Measurements from ENCODE around the gene PSD2.

Gene PSD2

DNA sequence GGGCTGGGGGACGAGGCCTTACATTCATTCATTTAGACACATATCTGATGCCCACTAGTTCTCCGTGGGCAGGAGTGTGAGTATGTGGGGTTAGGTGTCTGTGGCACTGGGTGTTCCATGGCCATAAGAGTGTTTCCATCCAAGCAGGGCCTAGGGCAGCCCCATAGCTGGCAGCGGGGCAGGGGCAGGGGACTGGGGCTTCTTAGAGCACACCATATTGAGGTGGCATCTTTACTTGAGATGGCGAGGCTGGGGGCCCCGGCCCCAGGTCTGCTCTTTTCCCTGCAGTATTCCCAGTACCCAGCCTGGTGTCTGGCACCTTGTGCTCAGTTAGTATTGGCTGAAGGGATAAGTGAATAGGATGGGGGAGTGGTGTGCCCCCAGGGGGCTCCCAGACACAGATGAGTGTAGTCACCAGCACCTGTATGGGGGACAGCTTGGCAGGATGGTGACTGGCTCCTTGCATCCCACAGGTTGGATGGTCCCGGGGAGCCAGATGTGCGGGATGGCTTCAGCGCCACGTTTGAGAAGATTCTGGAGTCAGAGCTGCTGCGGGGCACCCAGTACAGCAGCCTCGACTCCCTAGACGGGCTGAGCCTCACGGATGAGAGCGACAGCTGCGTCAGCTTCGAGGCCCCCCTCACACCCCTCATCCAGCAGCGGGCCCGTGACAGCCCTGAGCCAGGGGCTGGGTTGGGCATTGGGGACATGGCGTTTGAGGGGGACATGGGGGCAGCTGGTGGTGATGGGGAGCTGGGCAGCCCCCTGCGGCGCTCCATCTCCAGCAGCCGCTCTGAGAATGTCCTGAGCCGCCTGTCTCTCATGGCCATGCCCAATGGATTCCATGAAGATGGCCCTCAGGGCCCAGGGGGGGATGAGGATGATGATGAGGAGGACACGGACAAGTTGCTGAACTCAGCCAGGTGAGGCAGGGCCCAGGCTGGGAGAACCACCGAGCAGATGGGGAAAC, 17.5 kb downstream of the PSD2 start:
- DNase-seq = no peak

DNA sequence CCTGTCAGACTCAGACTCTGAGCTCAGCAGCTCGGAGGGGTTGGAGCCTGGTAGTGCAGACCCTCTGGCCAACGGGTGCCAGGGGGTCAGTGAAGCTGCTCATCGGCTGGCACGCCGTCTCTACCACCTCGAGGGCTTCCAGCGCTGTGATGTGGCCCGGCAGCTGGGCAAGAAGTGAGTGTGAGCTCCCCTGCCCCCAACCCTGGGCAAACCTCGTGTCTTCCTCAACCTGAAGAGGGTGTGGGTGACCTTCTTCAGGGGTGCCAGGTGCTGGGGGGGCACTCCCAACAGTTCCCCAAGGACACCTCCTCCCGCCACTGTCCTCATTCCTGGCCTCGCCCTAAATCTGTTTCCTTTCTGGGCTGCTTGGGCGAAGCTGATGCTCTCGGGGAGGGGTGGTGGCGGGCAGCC, 18.6 kb downstream of the PSD2 start:
- no peak for DNase-seq

DNA sequence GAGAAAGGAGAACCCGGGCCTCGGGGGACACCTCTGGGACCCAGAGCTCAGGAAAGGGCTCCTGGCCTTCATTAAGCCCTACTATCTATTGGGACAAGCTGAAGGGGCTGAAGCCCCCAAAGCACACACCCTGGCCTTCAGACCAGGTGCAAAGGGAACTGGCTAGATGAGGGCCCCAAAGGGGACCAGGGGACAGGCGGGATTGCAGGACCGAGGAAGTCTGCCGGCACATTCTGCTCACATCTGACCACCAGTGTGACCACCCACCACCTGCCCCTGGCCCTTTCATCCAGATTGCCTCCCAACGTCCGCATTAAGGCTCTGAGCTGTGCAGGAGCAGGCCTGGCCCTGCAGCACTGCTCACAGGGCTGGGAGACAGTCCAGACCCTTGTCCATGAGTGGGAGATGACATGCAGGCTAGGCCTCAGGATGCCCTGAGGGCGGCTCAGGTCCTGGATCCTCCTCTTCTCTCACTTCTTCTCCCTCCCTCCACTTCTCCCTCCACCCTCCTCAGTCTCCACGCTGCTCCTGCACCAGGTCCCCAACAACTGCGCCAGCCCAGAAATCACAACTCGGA, 19.2 kb downstream of the PSD2 start:
- no peak for DNase-seq

DNA sequence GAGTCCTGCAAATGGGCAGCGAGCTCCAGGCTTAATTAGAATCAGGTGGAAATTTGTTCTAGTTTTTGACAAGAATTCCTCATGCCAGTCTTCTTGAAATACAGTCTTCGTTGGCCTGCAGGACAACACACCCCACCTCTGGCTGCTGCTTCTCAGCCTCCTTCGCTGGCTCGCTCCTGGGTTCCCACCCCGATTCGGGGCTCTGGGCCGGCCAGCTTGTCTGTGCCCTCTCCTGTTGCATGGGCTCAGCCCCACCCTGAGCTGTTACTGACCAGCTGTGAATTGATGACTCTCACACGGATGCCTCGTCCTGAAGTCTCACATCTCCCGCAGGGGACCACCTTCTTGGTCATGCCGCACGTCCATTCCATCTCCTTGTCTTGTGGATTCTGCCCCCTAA, 21.0 kb downstream of the PSD2 start:
- DNase-seq = no peak

DNA sequence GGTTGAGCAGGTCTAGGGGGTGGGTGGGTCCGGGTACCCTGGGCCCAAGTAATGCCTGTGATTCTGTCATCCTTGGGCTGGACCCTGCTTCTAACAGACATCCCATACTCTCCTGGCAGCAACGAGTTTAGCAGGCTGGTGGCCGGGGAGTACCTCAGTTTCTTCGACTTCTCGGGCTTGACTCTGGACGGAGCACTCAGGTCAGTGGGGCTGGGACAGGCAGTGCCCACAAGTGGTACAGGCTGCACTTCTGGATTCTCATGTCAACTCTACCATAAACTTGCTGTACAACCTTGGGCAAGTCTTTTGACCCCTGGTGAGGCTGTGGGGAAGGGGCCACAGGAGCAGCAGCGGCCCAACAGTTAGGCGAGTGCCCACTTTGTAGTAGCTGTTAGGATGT, 21.8 kb downstream of the PSD2 start:
- no peak for DNase-seq

DNA sequence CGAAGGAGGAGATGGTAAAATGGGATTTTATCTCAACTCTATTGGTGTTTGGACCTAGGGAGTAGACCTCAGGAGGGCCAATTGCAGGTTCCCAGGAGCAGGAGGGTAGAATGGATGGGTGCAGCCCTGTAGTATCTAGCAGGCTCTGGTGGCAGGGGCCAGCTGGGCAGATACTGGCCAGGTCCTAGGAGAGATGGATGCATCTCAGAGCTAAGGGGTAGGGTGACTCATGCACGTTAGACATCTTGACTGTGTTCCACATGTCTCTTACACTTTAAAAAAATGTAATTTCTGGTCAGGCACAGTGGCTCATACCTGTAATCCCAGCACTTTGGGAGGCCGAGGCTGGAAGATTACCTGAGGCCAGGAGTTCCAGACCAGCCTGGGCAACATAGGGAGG, 22.4 kb downstream of the PSD2 start:
- no peak for DNase-seq

DNA sequence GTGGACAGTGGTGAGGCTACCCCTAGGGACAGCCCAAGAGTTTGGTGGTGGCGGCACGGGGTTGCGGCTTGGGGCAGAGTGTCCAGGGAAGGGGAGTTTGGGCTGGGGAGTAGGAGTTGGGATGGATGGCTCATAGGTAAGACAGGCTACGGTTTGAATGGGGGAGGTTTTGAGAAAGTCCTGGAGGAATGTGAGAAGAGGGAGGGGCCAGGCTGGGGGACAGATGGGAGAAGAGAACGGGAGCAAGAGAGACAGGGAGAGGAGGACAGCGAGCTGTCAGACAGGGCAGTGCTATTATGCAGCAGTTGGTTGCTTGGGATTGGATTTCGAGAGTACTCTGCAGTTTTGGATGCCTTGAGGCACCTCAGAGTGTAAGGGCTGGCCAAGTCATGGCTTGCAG, 24.5 kb downstream of the PSD2 start:
- DNase-seq = no peak

DNA sequence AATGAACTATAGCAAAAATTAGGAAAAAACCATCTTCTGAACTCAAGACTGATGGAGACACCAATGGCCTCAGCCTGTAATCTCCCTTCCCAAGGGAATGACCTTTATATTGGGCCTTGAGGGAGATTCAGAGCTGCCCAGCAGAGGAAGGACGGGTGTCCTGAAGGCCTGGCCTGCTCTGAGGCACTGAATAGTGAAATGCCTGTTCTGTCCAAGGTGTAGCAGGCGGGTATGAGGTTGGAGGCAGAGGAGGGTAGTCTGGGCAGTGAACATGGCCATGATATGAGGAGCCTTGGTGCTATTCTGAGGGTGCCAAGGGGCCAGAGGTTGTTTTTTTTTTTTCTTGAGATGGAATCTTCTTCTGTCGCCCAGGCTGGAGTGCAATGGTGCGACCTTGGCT, 25.0 kb downstream of the PSD2 start:
- no peak for DNase-seq

DNA sequence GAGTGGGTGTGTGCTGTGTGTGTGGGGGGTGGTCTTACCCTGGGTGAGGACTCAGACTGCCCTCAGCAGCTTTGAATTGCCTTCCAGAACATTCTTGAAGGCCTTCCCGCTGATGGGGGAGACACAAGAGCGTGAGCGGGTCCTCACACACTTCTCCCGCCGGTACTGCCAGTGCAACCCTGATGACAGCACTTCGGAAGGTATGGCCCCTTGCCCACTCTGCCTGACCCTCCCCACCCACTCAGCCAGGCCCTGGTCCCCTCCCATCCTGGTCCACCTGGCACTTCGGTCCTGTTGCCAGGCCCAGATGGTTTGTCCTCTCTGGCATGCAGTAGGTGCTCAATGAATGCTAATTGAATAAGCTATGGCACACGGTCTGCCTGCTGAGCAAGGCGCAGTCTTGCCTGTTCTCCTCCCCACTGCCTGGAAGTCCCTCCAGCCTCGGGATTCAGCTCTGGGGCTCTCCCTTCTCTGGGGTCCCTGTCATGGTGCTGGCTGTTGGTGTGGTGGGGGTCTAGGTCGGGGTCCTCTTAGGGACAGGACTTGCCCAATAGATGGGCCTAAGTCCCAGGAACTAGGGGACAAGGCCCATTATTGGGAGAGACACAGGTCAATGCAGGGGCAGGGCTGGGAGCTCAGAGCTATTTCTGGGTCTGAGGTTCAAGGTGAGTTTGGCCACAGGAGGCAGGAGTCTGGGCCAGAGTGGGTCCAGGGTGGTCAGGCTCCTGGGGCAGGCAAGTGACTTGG, 26.4 kb downstream of the PSD2 start:
- no peak for DNase-seq

DNA sequence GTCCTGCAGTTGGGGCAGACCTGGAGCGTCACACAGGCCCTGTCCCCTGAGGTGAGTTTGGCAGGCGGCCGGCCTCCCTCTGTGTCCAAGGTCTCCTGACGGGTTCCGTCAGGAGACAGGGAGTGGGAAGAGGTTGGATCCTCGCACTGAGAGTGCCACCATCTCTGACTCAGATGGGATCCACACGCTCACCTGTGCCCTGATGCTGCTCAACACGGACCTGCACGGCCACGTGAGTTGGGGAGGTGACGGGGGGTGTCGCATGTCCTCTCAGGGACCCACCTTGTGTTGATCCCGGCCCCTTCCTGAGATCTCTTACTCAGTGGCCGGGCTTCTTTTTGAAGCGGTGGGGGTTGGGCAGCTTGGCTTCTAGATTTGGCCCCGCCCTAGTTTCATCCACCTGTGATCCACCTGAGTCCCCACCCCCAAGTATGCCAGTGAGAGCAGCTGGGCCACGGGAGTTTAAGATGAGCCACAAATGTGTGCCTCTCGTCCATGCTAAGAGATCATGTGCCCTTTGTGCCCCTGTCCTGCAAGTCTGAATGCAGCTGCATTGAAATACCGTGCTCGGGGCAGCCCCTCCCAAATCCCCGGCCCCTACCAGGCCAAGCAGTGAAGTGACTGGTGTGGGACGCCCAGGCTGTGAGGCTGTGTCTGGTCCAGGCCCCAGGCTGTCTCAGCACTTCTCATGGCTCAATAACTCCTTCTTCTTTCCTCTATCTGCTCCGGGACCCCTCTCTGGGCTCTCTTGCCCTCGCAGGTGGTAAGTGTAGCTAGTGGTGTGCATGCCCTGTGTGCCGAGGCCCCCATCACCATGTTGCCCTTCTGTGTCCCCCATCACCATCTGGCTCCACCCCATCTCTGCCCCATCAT, 27.2 kb downstream of the PSD2 start:
- DNase-seq = no peak

DNA sequence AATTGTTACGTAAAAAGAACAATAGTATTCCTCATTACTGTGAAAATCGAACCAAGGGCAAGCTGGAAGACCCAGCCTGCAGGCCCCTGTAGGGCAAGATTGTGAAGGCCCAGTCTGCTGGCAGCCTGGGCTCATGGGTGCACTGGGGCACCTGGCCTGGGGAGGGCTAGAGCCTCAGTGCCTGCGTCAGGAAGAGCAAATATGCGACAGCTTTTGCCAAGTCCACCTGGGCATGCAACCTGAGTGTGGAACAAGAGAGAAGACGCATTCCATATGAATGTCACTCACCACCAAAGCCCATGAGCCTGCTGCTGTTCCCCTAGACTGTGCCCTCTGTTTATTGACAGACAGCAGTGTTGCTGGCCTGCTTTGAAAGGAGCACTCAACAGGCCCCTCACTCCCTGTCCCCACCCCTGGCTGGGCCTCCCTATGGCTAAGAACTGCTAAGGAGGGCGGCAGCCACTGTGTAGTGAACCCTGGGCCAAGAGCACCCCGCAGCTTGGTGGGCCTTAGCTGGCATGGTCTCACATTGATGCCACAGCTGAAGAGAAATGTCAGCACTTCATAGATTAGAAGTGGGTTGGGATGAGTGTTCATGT, 28.2 kb downstream of the PSD2 start:
- no peak for DNase-seq

DNA sequence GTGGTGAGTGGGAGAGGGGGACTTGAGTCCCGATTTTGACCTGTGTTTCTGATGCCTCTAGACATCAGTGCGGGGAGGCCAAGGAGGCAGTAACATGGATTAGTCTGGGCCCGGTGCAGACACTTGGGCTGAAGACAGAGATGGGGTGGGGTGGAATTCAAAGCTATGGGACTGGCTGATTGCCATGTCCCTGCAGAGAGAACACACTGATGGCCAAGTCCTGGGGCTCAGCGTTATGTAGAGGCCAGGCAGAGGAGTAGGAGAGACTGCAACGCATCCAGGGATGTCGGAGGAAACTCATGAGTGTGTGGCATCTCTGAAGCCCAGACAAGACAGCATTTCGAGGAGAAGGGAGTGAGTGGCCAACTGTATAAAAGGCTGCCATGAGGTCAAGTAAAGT, 30.1 kb downstream of the PSD2 start:
- no peak for DNase-seq

DNA sequence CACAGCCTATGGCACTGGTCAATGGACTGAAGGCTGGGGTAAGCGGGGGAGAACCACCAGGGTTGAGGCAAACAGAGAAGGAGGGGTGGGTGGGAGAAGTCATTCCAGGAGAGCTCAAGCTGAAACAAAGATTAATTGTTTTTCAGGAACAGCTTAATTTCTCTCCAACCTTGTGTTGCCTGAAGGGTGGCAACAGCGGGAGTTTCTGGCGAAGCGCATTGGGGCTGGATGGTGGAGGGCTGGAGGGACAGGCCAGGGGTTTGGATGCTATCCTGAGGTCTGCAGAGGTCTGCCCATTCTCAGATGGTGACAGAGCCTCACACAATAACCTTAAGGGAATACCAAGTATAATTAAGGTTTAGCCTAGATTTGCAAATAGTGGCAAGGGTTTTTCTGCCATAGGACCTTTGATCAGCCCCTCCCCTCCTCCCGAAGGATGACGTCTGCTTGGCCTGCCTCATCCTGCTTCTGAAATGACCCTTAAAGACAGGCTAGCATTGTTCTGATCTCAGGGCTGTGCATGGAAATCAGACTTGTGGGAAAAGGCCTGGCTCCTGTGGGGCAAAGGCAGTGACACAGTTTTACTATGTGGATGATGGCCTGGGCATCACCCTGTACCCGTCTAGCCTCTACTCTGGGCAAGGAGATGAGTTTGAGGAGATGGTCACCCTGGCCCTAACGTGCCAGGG, 32.7 kb downstream of the PSD2 start:
- DNase-seq = no peak

DNA sequence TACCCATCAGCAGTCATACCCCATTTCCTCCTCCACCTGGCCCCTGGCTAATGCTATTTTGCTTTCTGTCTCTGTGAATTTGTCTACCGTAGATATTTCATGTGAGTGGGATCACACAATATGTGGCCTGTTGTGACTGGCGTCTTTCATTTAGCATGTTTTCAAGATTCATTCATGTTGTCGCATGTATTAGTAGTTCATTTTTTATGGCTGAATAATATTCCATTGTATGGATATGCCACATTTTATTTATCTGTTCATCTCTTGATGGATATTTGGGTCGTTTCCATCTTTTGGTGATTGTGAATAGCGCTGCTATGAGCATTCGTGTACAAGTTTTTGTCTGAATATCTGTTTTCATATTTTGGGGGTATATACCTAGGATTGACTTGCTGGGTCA, 33.9 kb downstream of the PSD2 start:
- DNase-seq = no peak

DNA sequence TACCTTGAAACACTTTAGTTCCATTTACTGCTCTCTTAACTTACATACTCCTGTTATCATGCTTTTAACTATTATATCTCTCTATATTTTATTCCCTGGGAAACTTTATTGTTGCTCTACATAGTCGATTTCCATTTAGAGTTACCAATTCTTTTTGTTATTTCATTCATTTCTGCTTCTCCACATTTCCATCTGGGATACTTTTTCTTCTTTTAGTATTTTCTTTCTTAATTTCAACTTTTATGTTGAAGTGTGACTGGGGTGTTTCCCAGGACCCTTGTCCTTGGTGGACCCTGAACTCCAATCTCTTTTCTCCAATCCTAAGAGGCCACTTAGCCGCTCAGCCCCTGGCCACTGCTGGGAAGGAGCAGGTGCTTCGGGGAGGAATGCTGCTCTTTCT, 36.0 kb downstream of the PSD2 start:
- no peak for DNase-seq

DNA sequence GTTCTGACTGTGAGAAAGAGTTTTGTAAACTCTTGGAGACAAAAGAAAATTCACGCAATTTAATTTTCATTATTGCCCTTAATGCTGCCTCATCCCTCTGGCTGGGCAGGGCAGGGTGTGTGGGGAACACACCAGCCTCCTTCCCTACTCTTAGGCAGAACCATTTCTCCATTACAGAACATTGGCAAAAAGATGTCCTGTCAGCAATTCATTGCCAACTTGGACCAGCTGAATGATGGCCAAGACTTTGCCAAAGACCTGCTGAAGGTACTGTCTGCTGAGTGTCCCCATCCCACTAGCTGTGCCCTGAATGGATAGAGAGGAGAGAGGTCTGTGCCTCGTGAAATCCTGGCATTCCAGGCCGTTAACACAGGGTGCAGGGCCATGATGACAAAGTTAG, 37.9 kb downstream of the PSD2 start:
- no peak for DNase-seq

DNA sequence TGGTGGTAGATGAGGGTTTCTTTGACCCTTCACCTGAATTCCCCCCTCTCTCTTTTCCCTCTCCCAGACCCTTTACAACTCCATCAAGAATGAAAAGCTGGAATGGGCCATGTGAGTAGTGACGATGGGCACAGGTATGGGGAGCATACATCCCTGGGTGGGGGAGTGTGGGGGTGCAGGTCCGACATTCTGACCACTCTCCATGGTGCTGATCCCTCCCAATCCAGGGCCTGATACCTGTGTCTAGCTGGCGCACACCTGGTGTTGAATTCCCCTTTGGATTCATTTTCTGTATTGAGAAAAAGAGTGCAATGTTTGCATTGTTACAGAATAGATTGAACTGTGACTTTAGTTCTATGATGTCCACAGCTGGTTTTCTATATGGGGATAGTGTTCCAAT, 40.0 kb downstream of the PSD2 start:
- DNase-seq = no peak

DNA sequence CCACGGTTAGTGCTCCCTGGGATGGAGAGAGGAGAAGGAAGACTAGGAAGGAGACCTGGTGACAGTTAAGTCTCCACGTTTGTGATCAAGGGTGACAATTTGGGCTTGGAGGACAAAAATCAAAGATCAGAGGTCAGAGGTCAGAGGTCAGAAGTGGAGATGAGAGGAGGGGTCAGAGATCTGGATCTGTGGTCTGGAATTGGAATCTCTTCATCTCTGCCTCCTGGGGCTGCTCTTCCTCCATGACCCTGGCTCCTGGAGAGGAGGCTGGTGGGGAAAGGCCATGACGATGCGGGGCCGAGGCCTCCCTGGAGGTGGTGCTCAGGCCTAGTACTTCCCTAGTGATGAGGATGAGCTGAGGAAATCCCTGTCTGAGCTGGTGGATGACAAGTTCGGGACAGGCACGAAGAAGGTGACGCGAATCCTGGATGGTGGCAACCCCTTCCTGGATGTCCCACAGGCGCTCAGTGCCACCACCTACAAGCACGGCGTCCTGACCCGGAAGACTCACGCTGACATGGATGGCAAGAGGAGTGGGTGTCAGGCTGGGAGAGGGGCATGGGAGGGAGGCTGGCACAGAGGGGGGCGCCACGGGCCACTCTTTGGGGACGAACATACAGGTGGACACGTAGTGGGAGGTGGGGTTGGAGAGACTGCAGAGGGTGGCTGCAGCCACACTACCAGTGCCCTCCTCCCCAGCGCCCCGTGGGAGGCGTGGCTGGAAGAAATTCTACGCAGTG, 41.0 kb downstream of the PSD2 start:
- no peak for DNase-seq

DNA sequence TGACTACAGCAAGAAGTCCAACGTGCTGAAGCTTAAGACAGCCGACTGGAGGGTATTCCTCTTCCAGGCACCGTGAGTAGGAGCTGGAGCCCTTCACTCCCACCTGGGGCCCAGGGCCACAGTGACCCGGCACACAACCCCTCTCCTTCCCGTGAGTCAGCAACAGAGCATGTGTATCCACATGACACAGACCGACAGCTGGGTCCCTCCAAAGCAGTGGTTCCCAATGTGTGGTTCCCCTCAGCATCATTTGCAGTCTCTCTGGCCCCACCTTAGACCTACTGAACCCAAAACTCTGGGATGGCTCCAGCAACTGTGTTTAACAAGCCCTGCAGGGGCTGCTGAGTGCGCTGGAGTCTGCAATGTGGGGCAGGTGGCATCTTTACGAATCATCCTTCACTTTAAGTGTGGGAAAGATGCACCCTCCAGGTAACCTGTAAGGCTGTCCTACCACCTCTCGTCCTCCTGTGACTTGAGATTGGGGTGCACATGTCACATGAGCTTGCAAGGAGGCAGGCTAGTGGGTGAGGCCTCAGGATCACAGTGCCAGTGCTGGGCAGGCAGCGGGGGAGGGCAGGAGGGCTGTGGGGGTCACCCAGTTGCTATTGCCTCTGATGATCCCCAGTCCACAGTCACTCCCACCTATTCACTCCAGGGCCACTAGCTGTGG, 42.2 kb downstream of the PSD2 start:
- DNase-seq = no peak

DNA sequence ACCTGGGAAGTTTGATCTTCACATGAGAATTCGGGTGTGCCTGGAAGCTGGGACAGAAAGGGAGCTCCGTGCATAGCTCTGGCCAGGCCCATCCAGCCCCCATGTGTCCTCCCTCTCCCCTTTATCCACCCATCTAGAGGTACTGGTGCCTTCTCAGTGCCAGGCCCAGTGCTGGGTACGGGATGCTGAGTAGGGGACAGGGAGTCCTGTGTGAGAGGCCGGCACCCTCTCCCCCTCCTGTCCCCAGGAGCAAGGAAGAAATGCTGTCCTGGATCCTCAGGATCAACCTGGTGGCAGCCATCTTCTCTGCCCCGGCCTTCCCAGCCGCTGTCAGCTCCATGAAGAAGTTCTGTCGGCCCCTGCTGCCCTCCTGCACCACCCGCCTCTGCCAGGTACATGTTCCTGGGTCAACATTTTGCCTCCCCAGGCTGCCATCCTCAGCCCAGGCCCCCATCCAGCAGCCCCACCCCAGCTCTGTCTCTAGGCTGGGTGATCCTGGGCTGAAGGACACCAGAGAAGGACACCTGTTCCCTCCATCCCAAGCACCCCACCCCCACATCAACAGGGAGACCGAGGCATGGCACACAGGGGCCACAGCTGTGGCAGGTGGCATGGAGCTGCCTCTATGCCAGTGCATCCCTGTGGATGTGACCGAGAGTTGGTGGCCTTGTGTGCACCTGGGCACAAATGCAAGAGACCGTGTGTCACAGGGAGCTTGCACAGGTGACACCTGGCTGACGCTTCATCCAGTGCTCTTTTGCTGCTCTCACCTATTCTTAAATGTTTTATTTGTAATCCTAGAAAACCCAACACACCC, 43.0 kb downstream of the PSD2 start:
- DNase-seq = no peak

Measured in NCI-H1092 (cell line).